GM21619 (cell line): ENCODE results near the gene TIMP2.
"Not testable (repeated sequence)": the region's sequence is repeated elsewhere in the genome, so short reads cannot be mapped to it uniquely, and the experiment has no call there.

Source experiments
- ATAC-seq: cut with Tn5 transposase; IDR thresholded peaks from one replicate; pipeline ENCODE4 v1.9.1; 2021; ENCODE audit not compliant: unreplicated experiment

The TIMP2 gene

GRCh38 chr17:78908426-78908825 is 16.8 kb downstream of the TIMP2 start:
- ATAC-seq, result no peak

DNA sequence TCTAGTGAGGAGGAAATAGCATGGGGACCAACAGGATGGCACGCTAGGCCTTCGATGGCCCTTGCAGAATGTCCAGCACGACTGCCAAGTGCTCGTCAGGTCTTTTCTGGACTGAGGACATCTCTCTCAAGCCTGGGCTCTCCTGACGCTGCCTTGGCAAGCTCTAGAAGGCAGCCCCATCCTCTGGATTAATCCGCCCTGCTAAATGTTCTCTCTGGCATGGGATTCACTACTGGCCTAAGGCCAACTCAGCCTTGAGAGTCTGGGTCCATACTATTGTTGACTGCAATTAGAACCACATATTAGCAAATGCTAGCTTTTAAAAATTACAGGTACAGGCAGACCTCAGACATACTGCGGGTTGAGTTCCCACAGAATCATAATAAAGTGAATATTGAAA is 19.6 kb downstream of the TIMP2 start:
- no peak for ATAC-seq

DNA sequence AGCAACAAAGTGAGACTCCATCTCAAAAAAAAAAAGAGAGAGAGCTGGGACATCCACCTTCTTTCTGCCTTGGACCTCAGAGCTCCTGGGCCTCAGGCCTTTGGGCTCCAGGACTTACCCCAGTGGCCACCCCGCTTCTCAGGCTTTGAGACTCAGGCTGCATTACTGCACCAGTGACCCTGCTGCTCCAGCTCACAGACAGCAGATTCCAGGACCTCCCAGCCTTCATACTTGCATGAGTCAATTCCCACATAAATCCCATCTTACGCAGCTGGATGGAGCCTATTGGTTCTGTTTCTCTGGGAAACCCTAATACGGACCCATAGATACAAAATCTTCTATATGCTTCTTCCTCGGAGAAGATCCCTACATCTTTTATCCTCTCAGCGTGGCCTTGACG is 20.1 kb downstream of the TIMP2 start:
- no peak for ATAC-seq

- ATAC-seq, result no peak
Measured at GRCh38 chr17:78904371-78904770, 20.8 kb downstream of the TIMP2 start.

DNA sequence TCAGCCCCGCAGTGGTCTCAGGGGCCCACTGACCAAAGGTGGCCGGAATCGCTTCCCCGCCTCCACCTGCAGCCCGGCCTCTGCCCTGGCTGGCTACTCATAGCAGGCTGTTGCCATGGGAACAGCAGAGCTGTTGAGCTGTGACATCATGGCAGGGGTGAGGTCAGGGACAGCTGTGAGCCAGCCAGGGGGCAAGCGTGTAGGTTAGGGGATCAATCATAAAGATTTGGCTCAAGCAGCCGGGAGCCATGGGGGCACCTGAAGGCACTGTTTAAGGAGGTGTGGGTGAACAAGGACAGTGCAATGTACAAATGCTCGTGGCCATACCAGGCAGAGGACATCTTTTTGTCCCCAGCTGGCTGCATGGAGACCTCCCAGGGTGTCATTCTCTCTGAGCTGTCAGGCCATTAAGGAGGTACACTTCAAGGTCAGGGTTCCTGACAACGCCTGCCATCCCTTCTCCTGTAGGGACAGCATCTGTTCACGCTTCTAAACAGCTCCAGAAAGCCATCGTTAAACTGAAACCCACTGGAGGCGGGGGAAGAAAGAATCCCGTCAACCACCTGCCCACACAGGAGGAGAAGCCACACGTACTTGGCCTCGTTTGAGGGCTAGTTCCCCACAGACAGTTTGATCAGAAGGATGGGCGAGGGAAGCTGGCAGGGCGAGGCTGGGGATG is 21.9 kb downstream of the TIMP2 start, which contains the start of gene CEP295NL:
Gene CEP295NL, minus strand, starts transcription at position 101 of the 679 bp plus-strand sequence. CDS start 1,373 bp downstream, outside the sequence.
- no peak for ATAC-seq

DNA sequence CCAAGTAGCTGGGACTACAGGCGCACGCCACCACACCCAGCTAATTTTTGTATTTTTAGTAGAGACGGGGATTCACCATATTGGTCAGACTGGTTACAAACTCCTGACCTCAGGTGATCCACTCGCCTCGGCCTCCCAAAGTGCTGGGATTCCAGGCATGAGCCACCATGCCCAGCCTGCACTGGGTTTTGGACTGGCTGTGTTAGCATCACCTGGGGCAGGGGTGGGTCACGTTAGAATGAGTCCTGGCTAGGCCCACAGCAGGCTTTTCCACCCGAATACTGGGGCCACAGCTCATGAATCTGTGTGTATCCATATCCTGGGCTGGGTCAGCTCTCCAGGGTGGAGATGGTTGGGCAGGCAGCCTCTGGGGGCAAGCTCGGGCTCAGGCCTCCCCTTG is 23.0 kb downstream of the TIMP2 start:
- ATAC-seq, result not testable (repeated sequence)

- no peak for ATAC-seq
Measured at GRCh38 chr17:78901806-78902205, 23.4 kb downstream of the TIMP2 start.

- no peak for ATAC-seq
Measured at GRCh38 chr17:78900816-78901215, 24.4 kb downstream of the TIMP2 start.

GRCh38 chr17:78899361-78900260 is 25.6 kb downstream of the TIMP2 start:
- no peak for ATAC-seq

GRCh38 chr17:78898947-78899346 is 26.2 kb downstream of the TIMP2 start:
- ATAC-seq, result no peak

DNA sequence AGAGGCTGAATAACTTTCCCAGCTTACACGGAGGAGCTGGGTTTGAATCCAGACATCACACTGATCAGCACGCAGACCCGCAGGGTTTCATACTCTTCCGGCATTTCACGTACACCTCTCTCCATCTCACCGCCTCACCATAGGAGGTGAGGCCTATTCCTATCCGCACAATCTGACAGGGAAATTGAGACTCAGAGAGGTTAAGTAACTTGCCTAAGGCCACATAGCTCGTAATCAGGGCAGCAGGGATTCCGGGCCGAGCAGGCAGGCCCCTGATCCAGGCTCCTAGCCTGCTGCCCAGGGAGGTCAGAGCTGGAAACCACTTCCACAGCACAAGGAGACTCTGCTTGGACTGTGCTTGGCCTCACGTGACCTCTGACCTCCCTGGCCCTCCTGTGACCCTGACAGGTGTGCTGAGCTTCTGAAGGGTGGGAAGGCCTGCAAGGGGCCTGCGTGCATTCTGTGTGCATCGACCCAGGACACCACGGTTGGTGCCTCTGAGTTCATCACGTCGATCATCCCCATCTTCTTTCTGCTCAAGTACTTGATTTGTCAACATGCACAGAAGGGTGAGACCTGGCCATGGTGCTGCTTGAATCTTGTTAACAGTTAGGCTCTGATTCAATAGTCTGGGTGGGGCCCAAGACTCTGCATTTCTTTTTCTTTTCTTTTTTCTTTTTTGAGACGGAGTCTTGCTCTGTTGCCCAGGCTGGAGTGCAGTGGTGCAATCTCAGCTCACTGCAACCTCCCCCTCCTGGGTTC is 26.9 kb downstream of the TIMP2 start:
- no peak for ATAC-seq

DNA sequence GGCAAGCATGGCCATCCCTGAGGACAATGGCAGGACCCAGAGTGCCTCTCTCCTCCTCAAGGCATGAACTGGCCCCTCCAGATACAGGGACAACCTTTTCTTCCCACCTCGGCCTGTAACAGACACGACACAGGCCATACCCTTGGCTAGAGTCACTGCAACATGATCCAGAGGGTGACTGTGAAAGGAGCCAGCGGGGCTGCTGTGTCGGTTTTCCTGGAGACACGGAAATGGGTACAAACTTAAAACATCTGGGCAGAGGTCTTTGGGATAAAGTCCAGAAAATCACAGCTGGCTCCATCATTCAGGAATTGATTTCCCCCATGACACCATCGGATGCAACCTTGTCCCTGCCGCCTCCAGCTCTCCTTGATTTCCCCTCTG is 27.5 kb downstream of the TIMP2 start:
- no peak for ATAC-seq

- ATAC-seq, result no peak
Measured at GRCh38 chr17:78896834-78897663, 28.1 kb downstream of the TIMP2 start.

GRCh38 chr17:78896091-78896833 is 28.9 kb downstream of the TIMP2 start:
- ATAC-seq, result no peak

DNA sequence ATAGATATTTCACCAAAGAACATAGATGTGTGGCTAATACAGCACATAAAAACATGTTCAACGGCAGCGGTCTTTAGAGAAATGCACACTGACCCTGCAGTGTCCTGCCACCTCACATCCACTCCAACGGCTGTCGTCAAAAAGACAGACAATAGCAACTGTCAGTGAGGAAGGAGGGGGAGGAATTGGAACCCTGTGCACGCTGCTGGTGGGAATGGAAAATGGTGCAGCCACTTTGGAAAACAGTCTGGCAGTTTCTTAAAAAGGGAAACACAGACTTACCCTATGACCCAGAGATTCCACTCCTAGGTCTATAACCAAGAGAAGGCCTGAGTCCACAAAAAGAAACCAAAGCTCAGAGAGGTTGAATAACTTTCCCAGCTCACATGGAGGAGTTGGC is 29.9 kb downstream of the TIMP2 start:
- no peak for ATAC-seq

DNA sequence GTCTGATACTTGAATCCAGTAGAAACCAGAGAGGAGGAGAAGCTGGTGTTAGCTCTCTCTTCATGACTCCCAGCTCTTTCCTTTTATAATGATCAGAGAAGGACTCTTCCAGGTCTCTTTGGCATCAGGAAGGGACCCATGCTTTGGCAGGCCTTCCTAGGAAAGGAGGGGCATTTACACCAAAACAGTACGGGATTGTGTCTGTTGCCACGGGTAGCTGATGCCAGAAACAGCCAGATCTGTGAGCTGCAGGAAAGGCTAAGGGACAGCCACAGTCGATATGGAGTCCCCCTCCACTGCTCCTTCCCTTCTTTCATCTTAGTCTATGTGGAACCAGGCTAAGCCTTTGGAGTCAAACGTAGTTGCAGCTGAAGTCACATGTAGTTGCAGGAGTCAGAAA is 31.5 kb downstream of the TIMP2 start:
- no peak for ATAC-seq

DNA sequence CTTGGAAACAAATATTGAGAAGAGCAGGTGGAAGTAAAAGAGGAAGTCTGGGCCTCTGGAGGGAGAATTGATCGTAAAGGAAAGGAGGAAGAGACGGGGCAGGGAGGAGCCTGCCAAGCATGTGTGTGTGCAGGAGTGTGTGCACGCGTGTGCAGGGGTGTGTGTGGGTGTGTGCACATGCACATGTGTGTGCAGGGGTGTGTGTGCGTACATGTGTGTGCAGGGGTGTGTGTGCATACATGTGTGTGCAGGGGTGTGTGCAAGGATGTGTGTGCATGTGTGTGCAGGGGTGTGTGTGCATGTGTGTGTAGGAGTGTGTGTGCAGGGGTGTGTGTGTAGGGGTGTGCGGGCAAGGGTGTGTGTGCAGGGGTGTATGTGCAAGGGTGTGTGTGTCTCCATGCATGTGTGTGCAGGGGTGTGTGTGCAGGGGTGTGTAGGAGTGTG is 32.2 kb downstream of the TIMP2 start:
- ATAC-seq, result no peak

GRCh38 chr17:78892520-78892919 is 32.7 kb downstream of the TIMP2 start:
- ATAC-seq, result no peak

GRCh38 chr17:78892062-78892456 is 33.1 kb downstream of the TIMP2 start:
- ATAC-seq, result no peak
